Progenitor cell of endocrine pancreas (in vitro differentiated cells): ENCODE measurements around the gene IVD. TPM values are rescaled to one million over a fixed set of nuclear protein-coding genes. Genes with fewer than 3 reads are reported as not detected.

Experiments used
- DNase-seq: peaks from one replicate; pipeline ENCODE4 v3.0.0; 2021; ENCODE audit warnings: low spot score; ENCODE audit not compliant: unreplicated experiment
- H3K27ac Mint-ChIP-seq: 2 replicates; pipeline ENCODE4 v1.8.0; 2021; ENCODE audit warnings: mild to moderate bottlenecking, moderate library complexity, mixed read lengths
- H3K27me3 Mint-ChIP-seq: 2 replicates; pipeline ENCODE4 v1.8.0; 2021; ENCODE audit warnings: mixed read lengths
- H3K36me3 Mint-ChIP-seq: 2 replicates; pipeline ENCODE4 v1.8.0; 2022; ENCODE audit warnings: mixed read lengths; ENCODE audit not compliant: insufficient read depth
- H3K4me1 Mint-ChIP-seq: 2 replicates; pipeline ENCODE4 v1.8.0; 2021; ENCODE audit warnings: low read depth, mixed read lengths
- H3K4me3 Mint-ChIP-seq: 2 replicates; pipeline ENCODE4 v1.8.0; 2021; ENCODE audit warnings: low read depth, mild to moderate bottlenecking, moderate library complexity, mixed read lengths
- H3K9me3 Mint-ChIP-seq: 2 replicates; pipeline ENCODE4 v1.8.0; 2021; ENCODE audit warnings: low read depth, mixed read lengths
- total RNA-seq: library from RNA; stranded (reverse); gene quantifications from 2 replicates; pipeline ENCODE4 v1.2.1, GENCODE V29; 2021
- TF ChIP-seq, protein P1 (sequence below): fragments of 200-600 bp; sonication (generic); IDR thresholded peaks from one replicate; pipeline ENCODE4 v1.5.0; 2021; ENCODE audit warnings: antibody characterized with exemption, mild to moderate bottlenecking; ENCODE audit not compliant: unreplicated experiment

Gene IVD
- total RNA-seq, 1 donor from 2014 or later = 82.0 TPM

DNA sequence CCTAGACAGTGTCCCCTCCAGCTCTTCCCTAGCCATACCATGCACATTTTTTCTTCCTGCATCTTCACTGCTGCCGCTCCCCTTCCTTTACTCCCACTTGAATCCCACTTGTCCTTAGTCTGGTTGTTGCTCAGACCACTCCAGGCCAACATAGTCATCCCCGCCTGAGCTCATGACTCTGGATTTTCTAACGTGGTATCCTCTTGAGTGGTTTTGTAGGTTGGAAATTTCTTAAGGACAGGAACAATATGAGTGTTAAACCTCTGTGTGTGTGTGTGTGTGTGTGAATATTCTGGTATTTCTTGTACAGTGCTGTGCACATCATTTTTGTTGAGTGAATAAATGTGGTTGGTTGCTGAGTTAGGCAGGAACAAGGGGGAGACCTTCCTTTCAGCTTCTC, 38.3 kb downstream of the IVD start:
- TF ChIP-seq, protein P1, sequence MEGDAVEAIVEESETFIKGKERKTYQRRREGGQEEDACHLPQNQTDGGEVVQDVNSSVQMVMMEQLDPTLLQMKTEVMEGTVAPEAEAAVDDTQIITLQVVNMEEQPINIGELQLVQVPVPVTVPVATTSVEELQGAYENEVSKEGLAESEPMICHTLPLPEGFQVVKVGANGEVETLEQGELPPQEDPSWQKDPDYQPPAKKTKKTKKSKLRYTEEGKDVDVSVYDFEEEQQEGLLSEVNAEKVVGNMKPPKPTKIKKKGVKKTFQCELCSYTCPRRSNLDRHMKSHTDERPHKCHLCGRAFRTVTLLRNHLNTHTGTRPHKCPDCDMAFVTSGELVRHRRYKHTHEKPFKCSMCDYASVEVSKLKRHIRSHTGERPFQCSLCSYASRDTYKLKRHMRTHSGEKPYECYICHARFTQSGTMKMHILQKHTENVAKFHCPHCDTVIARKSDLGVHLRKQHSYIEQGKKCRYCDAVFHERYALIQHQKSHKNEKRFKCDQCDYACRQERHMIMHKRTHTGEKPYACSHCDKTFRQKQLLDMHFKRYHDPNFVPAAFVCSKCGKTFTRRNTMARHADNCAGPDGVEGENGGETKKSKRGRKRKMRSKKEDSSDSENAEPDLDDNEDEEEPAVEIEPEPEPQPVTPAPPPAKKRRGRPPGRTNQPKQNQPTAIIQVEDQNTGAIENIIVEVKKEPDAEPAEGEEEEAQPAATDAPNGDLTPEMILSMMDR = no peak
- no peak for DNase-seq
- H3K36me3 Mint-ChIP-seq = no peaks in the 10 kb centered on the region
- H3K4me1 Mint-ChIP-seq = peaks cover 26% of the 10 kb centered on the region
- no peaks in the 10 kb centered on the region for H3K9me3 Mint-ChIP-seq
- H3K4me3 Mint-ChIP-seq = peak overlapping the region; percentile 88
- H3K27me3 Mint-ChIP-seq = peaks cover 23% of the 10 kb centered on the region
- no peak overlapping the region for H3K27ac Mint-ChIP-seq

DNA sequence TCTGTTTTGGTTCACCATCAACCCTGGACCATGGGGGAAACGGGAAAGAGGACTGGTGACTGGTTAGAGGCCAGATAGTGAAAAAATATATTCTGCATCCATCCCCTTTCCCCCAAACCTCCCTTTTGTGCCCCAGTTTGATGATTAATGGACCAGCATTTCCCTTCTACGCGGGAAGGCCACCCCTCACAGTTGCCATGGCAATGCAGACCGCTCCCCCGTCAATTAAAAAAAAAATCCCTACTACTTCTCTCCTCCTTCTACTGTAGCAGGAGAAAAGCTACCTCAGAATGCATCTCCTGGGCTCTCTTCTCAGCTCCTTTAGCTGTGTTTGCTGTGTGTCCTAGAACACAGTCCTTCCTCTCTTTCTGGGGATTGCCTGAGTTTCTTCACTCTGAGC, 39.1 kb downstream of the IVD start:
- Mint-ChIP-seq H3K36me3 (no peaks in the 10 kb centered on the region), H3K27me3 (peaks cover 14% of the 10 kb centered on the region), H3K9me3 (no peaks in the 10 kb centered on the region), H3K4me1 (peaks cover 23% of the 10 kb centered on the region), H3K4me3 (no peak overlapping the region), H3K27ac (no peak overlapping the region)
- no peak for DNase-seq
- TF ChIP-seq, protein P1 = no peak

DNA sequence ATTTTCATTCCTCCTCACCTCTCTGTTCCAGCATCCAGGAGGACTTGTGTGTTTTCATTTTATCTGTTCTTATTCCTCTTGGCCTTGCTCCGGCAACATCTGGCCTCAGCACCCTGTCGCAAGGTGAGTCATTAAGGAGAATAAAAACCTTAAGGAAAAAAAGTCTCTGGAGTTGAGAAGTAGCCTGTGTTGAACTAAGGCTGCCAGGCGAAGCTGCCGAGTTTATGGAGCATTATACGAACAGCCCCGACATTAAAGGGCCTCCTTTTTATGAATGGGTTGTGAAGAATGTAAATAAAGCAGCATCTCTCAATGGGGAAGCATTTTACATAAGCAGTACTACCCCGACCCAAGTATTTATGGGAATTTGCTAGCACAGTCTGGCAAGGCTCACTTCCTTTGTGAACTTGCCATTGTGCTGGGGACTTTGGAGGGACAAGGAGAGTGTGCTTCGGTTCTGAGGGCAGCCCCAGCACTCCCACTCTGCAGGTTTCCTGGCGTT, 39.9 kb downstream of the IVD start:
- TF ChIP-seq, protein P1 = no peak
- no peak overlapping the region for H3K27ac Mint-ChIP-seq
- DNase-seq = no peak
- no peaks in the 10 kb centered on the region for H3K36me3 Mint-ChIP-seq
- H3K4me1 Mint-ChIP-seq = peaks cover 19% of the 10 kb centered on the region
- H3K27me3 Mint-ChIP-seq = peaks cover 9% of the 10 kb centered on the region
- H3K9me3 Mint-ChIP-seq = no peaks in the 10 kb centered on the region
- no peak overlapping the region for H3K4me3 Mint-ChIP-seq

DNA sequence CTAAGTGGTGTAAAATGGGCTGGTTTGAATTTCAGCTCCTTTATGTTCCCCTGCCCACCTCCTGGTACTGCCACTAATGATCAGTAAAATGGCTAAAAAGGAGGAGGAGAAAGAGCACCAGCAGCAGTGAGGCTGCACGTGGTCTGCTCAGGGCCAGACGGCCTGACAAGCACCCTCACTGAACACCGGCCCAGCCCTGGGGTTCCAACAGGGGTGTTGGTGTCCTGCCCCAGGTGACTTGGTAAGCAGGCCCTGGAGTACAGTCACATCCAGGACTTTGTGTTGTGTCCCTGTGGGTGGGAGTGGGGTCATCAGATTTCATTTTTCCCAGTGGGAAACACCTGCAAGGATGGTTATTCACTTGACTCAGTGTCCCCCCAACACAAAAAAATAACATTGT, 40.5 kb downstream of the IVD start:
- no peak for DNase-seq
- TF ChIP-seq, protein P1 = no peak
- Mint-ChIP-seq H3K4me1 (peaks cover 20% of the 10 kb centered on the region), H3K27ac (no peak overlapping the region), H3K9me3 (no peaks in the 10 kb centered on the region), H3K36me3 (no peaks in the 10 kb centered on the region), H3K27me3 (peaks cover 9% of the 10 kb centered on the region), H3K4me3 (no peak overlapping the region)

DNA sequence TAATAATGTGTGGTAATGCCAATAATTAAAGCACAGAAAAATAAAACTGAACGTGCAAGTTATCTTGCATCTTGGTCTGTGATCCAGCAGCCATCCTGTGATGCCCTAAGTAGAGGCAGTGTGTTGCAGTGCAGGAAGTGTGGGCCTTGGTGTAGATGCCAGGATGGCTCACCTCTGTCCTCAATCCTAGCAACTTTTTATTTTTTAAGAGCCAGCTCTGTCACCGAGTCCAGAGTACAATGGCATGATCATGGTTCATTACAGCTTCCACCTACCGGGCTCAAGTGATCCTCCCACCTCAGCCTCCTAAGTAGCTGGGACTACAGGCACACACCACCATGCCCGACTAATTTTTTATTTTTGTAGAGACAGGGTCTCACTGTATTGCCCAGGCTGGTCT, 42.8 kb downstream of the IVD start:
- Mint-ChIP-seq H3K4me1 (peaks cover 25% of the 10 kb centered on the region), H3K27ac (no peak overlapping the region)

More for the DNA sequence above, 42.8 kb downstream of the IVD start:
- Mint-ChIP-seq H3K36me3 (no peaks in the 10 kb centered on the region), H3K9me3 (no peaks in the 10 kb centered on the region), H3K27me3 (peaks cover 7% of the 10 kb centered on the region), H3K4me3 (no peak overlapping the region)
- TF ChIP-seq, protein P1 = no peak
- no peak for DNase-seq
